Subcutaneous adipose tissue (tissue), 4 donors: Measurements from ENCODE around the gene PDIA5. TPM values are rescaled to one million over a fixed set of nuclear protein-coding genes. Genes with fewer than 3 reads are reported as not detected.

Source experiments
- CTCF ChIP-seq: fragments of 450-650 bp; IDR thresholded peaks from one replicate; pipeline ENCODE4 v1.5.1; 2016; ENCODE audit warnings: low read depth, mild to moderate bottlenecking, control low read depth, antibody characterized with exemption, moderate library complexity
- total RNA-seq, 4 donors: library from RNA; depleted of rRNA; stranded (reverse); fragments of >200 nt; gene quantifications; one replicate each; pipeline ENCODE4 v1.1.0, GENCODE V29; 2016

PDIA5 gene
- total RNA-seq, 4 donors from 2014 or later = 5.9 to 20.3 (median 11.3) TPM

- TF ChIP-seq CTCF = no peak
Measured at GRCh38 chr3:123202451-123202850, 135.6 kb downstream of the PDIA5 start.

Other genes with a start within 250 kb of the PDIA5 start
- gene SEMA5B, start 39.3 kb upstream of the PDIA5 start, total RNA-seq = under 1 TPM in 2 of 4 donors, not detected in 2; 0.51 to 0.88 TPM
- 10 to 100 TPM; 11.3 to 28.7 (median 22.0) TPM for gene SEC22A, start 134.9 kb downstream of the PDIA5 start, total RNA-seq